ENCODE data around the gene ARL1.
"Not testable (repeated sequence)": the region's sequence is repeated elsewhere in the genome, so short reads cannot be mapped to it uniquely, and the experiment has no call there.

The ARL1 gene

GRCh38 chr12:101407436-101408345 lies at the start of gene ARL1:
Gene ARL1 (minus strand): TSS chr12:101407772. CDS start chr12:101407645, 127 bp downstream.
- Histone ChIP-seq H3K36me3 (ENCODE audit: control insufficient read depth, insufficient read depth, low read length) (no peaks in the 10 kb centered on the region), H3K27me3 (ENCODE audit: control insufficient read depth, insufficient read depth, low read length) (no peaks in the 10 kb centered on the region), H3K4me1 (ENCODE audit: control insufficient read depth, insufficient read depth, low read length) (no peaks in the 10 kb centered on the region), H3K9ac (ENCODE audit: low read length) (peak within 1 kb of the TSS; percentile 97), H3K9me3 (ENCODE audit: control insufficient read depth, low read length) (no peaks in the 10 kb centered on the region), H3K4me3 (ENCODE audit: low read length) (peak within 1 kb of the TSS; percentile 89)

- H3K27me3 ChIP-seq (ENCODE audit: control insufficient read depth, insufficient read depth, low read length): no peaks in the 10 kb centered on the region
- no peak overlapping the region for H3K4me3 ChIP-seq (ENCODE audit: low read length)
- no peaks in the 10 kb centered on the region for H3K36me3 ChIP-seq (ENCODE audit: control insufficient read depth, insufficient read depth, low read length)
- peaks cover 10% of the 10 kb centered on the region for H3K4me1 ChIP-seq (ENCODE audit: control insufficient read depth, insufficient read depth, low read length)
- H3K9me3 ChIP-seq (ENCODE audit: control insufficient read depth, low read length): no peaks in the 10 kb centered on the region
- no peak overlapping the region for H3K9ac ChIP-seq (ENCODE audit: low read length)
Measured at GRCh38 chr12:101455685-101456084, 48.1 kb upstream of the ARL1 start.

GRCh38 chr12:101441461-101442224 lies 34.1 kb upstream of the ARL1 start:
- Histone ChIP-seq H3K4me3 (ENCODE audit: low read length) (no peak overlapping the region), H3K9me3 (ENCODE audit: control insufficient read depth, low read length) (no peaks in the 10 kb centered on the region), H3K36me3 (ENCODE audit: control insufficient read depth, insufficient read depth, low read length) (no peaks in the 10 kb centered on the region), H3K4me1 (ENCODE audit: control insufficient read depth, insufficient read depth, low read length) (no peaks in the 10 kb centered on the region), H3K9ac (ENCODE audit: low read length) (no peak overlapping the region), H3K27me3 (ENCODE audit: control insufficient read depth, insufficient read depth, low read length) (no peaks in the 10 kb centered on the region)

- no peaks in the 10 kb centered on the region for H3K9me3 ChIP-seq (ENCODE audit: control insufficient read depth, low read length)
- H3K4me3 ChIP-seq (ENCODE audit: low read length): no peak overlapping the region
- H3K9ac ChIP-seq (ENCODE audit: low read length): no peak overlapping the region
- no peaks in the 10 kb centered on the region for H3K4me1 ChIP-seq (ENCODE audit: control insufficient read depth, insufficient read depth, low read length)
- no peaks in the 10 kb centered on the region for H3K36me3 ChIP-seq (ENCODE audit: control insufficient read depth, insufficient read depth, low read length)
- H3K27me3 ChIP-seq (ENCODE audit: control insufficient read depth, insufficient read depth, low read length): no peaks in the 10 kb centered on the region
Measured at GRCh38 chr12:101439236-101439635, 31.7 kb upstream of the ARL1 start.

GRCh38 chr12:101436136-101436535 lies 28.6 kb upstream of the ARL1 start:
- H3K9ac ChIP-seq (ENCODE audit: low read length): no peak overlapping the region
- H3K9me3 ChIP-seq (ENCODE audit: control insufficient read depth, low read length): no peaks in the 10 kb centered on the region
- H3K36me3 ChIP-seq (ENCODE audit: control insufficient read depth, insufficient read depth, low read length): no peaks in the 10 kb centered on the region
- H3K4me3 ChIP-seq (ENCODE audit: low read length): no peak overlapping the region
- no peaks in the 10 kb centered on the region for H3K27me3 ChIP-seq (ENCODE audit: control insufficient read depth, insufficient read depth, low read length)
- H3K4me1 ChIP-seq (ENCODE audit: control insufficient read depth, insufficient read depth, low read length): no peaks in the 10 kb centered on the region

- no peaks in the 10 kb centered on the region for H3K27me3 ChIP-seq (ENCODE audit: control insufficient read depth, insufficient read depth, low read length)
- H3K4me3 ChIP-seq (ENCODE audit: low read length): no peak overlapping the region
- H3K9me3 ChIP-seq (ENCODE audit: control insufficient read depth, low read length): no peaks in the 10 kb centered on the region
- H3K4me1 ChIP-seq (ENCODE audit: control insufficient read depth, insufficient read depth, low read length): no peaks in the 10 kb centered on the region
- no peaks in the 10 kb centered on the region for H3K36me3 ChIP-seq (ENCODE audit: control insufficient read depth, insufficient read depth, low read length)
- no peak overlapping the region for H3K9ac ChIP-seq (ENCODE audit: low read length)
Measured at GRCh38 chr12:101430456-101430855, 22.9 kb upstream of the ARL1 start.

GRCh38 chr12:101424620-101425019 lies 17.0 kb upstream of the ARL1 start:
- Histone ChIP-seq H3K4me3 (ENCODE audit: low read length) (no peak overlapping the region), H3K36me3 (ENCODE audit: control insufficient read depth, insufficient read depth, low read length) (no peaks in the 10 kb centered on the region), H3K4me1 (ENCODE audit: control insufficient read depth, insufficient read depth, low read length) (no peaks in the 10 kb centered on the region), H3K9me3 (ENCODE audit: control insufficient read depth, low read length) (no peaks in the 10 kb centered on the region), H3K9ac (ENCODE audit: low read length) (no peak overlapping the region), H3K27me3 (ENCODE audit: control insufficient read depth, insufficient read depth, low read length) (no peaks in the 10 kb centered on the region)

- H3K9ac ChIP-seq (ENCODE audit: low read length): not testable (repeated sequence)
Measured at GRCh38 chr12:101422066-101422465, 14.5 kb upstream of the ARL1 start.

GRCh38 chr12:101415228-101415627 lies 7.7 kb upstream of the ARL1 start:
- no peaks in the 10 kb centered on the region for H3K9me3 ChIP-seq (ENCODE audit: control insufficient read depth, low read length)
- no peak overlapping the region for H3K4me3 ChIP-seq (ENCODE audit: low read length)
- H3K9ac ChIP-seq (ENCODE audit: low read length): no peak overlapping the region
- no peaks in the 10 kb centered on the region for H3K36me3 ChIP-seq (ENCODE audit: control insufficient read depth, insufficient read depth, low read length)
- no peaks in the 10 kb centered on the region for H3K4me1 ChIP-seq (ENCODE audit: control insufficient read depth, insufficient read depth, low read length)
- no peaks in the 10 kb centered on the region for H3K27me3 ChIP-seq (ENCODE audit: control insufficient read depth, insufficient read depth, low read length)

More at GRCh38 chr12:101422066-101422465, 14.5 kb upstream of the ARL1 start:
- not testable (repeated sequence) for H3K27me3 ChIP-seq (ENCODE audit: control insufficient read depth, insufficient read depth, low read length); H3K4me1 ChIP-seq (ENCODE audit: control insufficient read depth, insufficient read depth, low read length); H3K36me3 ChIP-seq (ENCODE audit: control insufficient read depth, insufficient read depth, low read length); H3K4me3 ChIP-seq (ENCODE audit: low read length); H3K9me3 ChIP-seq (ENCODE audit: control insufficient read depth, low read length)

- Histone ChIP-seq H3K9ac (ENCODE audit: low read length) (no peak overlapping the region), H3K36me3 (ENCODE audit: control insufficient read depth, insufficient read depth, low read length) (no peaks in the 10 kb centered on the region), H3K9me3 (ENCODE audit: control insufficient read depth, low read length) (no peaks in the 10 kb centered on the region), H3K4me1 (ENCODE audit: control insufficient read depth, insufficient read depth, low read length) (no peaks in the 10 kb centered on the region), H3K4me3 (ENCODE audit: low read length) (no peak overlapping the region), H3K27me3 (ENCODE audit: control insufficient read depth, insufficient read depth, low read length) (no peaks in the 10 kb centered on the region)
Measured at GRCh38 chr12:101414533-101415119, 7.1 kb upstream of the ARL1 start.

- not testable (repeated sequence) for H3K9me3 ChIP-seq (ENCODE audit: control insufficient read depth, low read length); H3K4me3 ChIP-seq (ENCODE audit: low read length); H3K27me3 ChIP-seq (ENCODE audit: control insufficient read depth, insufficient read depth, low read length); H3K9ac ChIP-seq (ENCODE audit: low read length); H3K36me3 ChIP-seq (ENCODE audit: control insufficient read depth, insufficient read depth, low read length); H3K4me1 ChIP-seq (ENCODE audit: control insufficient read depth, insufficient read depth, low read length)
Measured at GRCh38 chr12:101410169-101410568, 2.6 kb upstream of the ARL1 start.

GRCh38 chr12:101407049-101407435 lies 530 bp downstream of the ARL1 start:
- no peaks in the 10 kb centered on the region for H3K27me3 ChIP-seq (ENCODE audit: control insufficient read depth, insufficient read depth, low read length)

More at GRCh38 chr12:101407049-101407435, 530 bp downstream of the ARL1 start:
- peak overlapping the region; percentile 89 for H3K4me3 ChIP-seq (ENCODE audit: low read length)
- H3K36me3 ChIP-seq (ENCODE audit: control insufficient read depth, insufficient read depth, low read length): no peaks in the 10 kb centered on the region
- peak overlapping the region; percentile 97 for H3K9ac ChIP-seq (ENCODE audit: low read length)
- H3K9me3 ChIP-seq (ENCODE audit: control insufficient read depth, low read length): no peaks in the 10 kb centered on the region
- no peaks in the 10 kb centered on the region for H3K4me1 ChIP-seq (ENCODE audit: control insufficient read depth, insufficient read depth, low read length)
